ENCODE measurements around the gene DMXL1.

- TF ChIP-seq POLR2AphosphoS5 (IDR thresholded peaks at IDR 0.05; ENCODE audit: low read depth, low read length) (no peak), SIN3A (IDR thresholded peaks at IDR 0.05; ENCODE audit: borderline replicate concordance, insufficient read depth, low read depth, low read length) (no peak), REST (IDR thresholded peaks at IDR 0.05; ENCODE audit: insufficient read depth in 1 of 2, low read depth in 2 of 2, low read length in 1 of 2) (no peak)
- TF ChIP-seq, protein P1, sequence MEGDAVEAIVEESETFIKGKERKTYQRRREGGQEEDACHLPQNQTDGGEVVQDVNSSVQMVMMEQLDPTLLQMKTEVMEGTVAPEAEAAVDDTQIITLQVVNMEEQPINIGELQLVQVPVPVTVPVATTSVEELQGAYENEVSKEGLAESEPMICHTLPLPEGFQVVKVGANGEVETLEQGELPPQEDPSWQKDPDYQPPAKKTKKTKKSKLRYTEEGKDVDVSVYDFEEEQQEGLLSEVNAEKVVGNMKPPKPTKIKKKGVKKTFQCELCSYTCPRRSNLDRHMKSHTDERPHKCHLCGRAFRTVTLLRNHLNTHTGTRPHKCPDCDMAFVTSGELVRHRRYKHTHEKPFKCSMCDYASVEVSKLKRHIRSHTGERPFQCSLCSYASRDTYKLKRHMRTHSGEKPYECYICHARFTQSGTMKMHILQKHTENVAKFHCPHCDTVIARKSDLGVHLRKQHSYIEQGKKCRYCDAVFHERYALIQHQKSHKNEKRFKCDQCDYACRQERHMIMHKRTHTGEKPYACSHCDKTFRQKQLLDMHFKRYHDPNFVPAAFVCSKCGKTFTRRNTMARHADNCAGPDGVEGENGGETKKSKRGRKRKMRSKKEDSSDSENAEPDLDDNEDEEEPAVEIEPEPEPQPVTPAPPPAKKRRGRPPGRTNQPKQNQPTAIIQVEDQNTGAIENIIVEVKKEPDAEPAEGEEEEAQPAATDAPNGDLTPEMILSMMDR (IDR thresholded peaks at IDR 0.05): no peak
Observed at GRCh38 chr5:119221330-119221729, 150.4 kb downstream of the DMXL1 start.

Measured in Panc1 (cell line).